Measurements from ENCODE around the gene VWF.

DNA sequence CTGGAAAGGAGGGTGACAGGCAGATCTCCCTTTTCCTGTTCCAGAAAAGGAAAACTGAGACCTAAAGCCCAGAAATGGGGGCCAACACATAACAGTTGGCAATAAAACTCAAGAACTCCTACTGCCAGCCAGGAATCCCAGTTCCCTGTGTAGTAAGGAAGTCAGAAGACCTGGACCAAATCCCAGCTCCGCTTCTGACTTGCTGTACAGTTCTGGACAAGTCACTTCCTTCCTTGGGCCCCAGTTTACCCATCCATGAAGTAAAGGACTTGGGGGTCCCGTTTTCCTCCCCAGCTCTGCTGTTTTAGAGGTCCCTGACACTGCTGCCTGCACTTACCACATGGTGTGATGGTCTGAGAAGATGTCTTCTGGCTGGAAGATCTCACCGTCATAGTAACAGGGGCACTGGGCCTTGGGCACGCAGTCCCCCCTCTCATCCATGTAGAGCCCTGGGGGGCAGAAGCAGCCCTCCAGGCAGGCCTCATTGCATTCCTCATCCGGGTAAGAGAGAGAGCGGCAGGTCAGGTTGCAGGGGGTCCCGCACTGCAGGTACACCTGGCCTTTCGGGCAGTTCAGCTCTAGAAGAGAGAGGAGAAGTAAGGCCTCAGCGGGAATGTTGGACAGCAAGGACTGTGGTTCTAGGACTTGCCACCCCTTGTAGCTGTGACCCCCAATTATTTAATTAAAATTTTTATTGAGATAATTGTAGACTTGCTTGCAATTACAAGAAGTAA is 72.1 kb downstream of the VWF start:
- TF ChIP-seq, protein P1, sequence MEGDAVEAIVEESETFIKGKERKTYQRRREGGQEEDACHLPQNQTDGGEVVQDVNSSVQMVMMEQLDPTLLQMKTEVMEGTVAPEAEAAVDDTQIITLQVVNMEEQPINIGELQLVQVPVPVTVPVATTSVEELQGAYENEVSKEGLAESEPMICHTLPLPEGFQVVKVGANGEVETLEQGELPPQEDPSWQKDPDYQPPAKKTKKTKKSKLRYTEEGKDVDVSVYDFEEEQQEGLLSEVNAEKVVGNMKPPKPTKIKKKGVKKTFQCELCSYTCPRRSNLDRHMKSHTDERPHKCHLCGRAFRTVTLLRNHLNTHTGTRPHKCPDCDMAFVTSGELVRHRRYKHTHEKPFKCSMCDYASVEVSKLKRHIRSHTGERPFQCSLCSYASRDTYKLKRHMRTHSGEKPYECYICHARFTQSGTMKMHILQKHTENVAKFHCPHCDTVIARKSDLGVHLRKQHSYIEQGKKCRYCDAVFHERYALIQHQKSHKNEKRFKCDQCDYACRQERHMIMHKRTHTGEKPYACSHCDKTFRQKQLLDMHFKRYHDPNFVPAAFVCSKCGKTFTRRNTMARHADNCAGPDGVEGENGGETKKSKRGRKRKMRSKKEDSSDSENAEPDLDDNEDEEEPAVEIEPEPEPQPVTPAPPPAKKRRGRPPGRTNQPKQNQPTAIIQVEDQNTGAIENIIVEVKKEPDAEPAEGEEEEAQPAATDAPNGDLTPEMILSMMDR (IDR thresholded peaks at IDR 0.05; ENCODE audit: low read length), result no peak
- TF ChIP-seq EZH2 (optimal IDR thresholded peaks at IDR 0.05; ENCODE audit: low read depth, low read length), result no peak
- no peak for TF ChIP-seq EZH2phosphoT487 (IDR thresholded peaks at IDR 0.05; ENCODE audit: low read length)

All from MM.1S (cell line).